Smooth muscle cell of the pulmonary artery (primary cell): ENCODE data around the gene ANKFY1. TPM values are rescaled to one million over a fixed set of nuclear protein-coding genes. Genes with fewer than 3 reads are reported as not detected.

Experiments used
- total RNA-seq: library from RNA; depleted of rRNA; stranded (reverse); fragments of >200 nt; gene quantifications from 2 replicates; pipeline ENCODE4 v1.2.3, GENCODE V29; 2014

The ANKFY1 gene, protein sequence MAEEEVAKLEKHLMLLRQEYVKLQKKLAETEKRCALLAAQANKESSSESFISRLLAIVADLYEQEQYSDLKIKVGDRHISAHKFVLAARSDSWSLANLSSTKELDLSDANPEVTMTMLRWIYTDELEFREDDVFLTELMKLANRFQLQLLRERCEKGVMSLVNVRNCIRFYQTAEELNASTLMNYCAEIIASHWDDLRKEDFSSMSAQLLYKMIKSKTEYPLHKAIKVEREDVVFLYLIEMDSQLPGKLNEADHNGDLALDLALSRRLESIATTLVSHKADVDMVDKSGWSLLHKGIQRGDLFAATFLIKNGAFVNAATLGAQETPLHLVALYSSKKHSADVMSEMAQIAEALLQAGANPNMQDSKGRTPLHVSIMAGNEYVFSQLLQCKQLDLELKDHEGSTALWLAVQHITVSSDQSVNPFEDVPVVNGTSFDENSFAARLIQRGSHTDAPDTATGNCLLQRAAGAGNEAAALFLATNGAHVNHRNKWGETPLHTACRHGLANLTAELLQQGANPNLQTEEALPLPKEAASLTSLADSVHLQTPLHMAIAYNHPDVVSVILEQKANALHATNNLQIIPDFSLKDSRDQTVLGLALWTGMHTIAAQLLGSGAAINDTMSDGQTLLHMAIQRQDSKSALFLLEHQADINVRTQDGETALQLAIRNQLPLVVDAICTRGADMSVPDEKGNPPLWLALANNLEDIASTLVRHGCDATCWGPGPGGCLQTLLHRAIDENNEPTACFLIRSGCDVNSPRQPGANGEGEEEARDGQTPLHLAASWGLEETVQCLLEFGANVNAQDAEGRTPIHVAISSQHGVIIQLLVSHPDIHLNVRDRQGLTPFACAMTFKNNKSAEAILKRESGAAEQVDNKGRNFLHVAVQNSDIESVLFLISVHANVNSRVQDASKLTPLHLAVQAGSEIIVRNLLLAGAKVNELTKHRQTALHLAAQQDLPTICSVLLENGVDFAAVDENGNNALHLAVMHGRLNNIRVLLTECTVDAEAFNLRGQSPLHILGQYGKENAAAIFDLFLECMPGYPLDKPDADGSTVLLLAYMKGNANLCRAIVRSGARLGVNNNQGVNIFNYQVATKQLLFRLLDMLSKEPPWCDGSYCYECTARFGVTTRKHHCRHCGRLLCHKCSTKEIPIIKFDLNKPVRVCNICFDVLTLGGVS
- total RNA-seq: 58.6 and 66.1 TPM in 2 replicates

DNA sequence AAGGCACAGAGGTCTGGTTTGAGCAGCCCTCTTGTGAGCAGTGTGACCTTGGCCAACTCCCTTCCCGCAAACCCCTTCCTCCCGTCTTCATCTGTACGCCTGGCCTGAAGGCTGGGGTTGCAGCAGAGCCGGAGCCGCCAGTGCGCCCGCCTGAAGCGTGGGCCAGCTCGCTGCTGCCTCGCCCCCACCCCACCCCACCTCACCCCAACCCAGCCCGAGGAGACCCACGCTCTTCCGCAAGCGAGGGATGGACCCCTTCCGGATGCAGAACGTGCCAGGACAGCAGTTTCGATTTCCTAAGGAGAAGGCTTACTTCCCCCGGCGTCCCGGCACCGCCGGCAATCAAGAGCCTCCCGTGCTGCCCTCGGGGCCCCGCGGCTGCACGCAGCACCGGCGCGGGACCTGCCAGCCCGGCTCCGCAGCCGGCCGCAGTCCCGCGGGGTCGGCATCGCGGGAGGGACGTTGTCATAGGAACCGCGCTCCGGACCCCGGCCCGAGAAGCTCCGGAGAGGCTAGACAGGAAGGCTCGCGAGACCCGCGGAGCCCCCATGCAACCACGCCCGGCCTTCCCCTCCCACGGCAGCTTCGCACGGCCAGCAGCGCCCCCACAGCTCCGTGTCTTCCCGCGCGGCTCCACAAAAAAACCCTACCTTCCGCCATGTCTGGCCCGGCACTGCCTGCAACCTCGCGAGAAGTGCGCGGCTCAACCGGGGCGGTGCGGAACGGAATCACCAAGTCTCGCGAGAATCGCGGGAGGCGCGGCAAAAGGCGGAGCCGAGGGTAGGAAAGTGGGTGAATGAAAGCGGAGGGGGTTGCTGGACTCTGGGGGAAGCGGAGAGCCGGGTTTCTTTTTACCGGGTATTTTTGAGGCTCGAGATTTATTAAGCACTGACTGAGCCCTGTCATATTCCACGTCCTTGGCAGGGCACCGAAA, at the start of gene ANKFY1:
ANKFY1 (minus strand) TSS at position 698 of the 934 bp plus-strand sequence; CDS start at position 660, 38 bp downstream.

Other genes starting within 250 kb of the ANKFY1 start
- gene ZZEF1, start 120.9 kb downstream of the ANKFY1 start, total RNA-seq: 37.9 and 40.7 TPM in 2 replicates
- 34.9 and 45.1 TPM in 2 replicates for gene CYB5D2, start 120.8 kb downstream of the ANKFY1 start, total RNA-seq
- gene UBE2G1, start 102.7 kb upstream of the ANKFY1 start, total RNA-seq: 35.9 and 38.8 TPM in 2 replicates
- gene SPNS3, start 170.0 kb upstream of the ANKFY1 start, total RNA-seq: not detected in 2 replicates
- gene SPNS2, start 234.9 kb upstream of the ANKFY1 start, total RNA-seq: 0.13 and 0.40 TPM in 2 replicates